ENCODE data around the gene ARAP1.

ARAP1 gene

GRCh38 chr11:72727521-72727920 lies 24.7 kb downstream of the ARAP1 start:
- FAIRE-seq (no peak), DNase-seq (ENCODE audit: extremely low spot score, insufficient read length, low read depth) (no peak)

- no peak for FAIRE-seq
- no peak for DNase-seq (ENCODE audit: extremely low spot score, insufficient read length, low read depth)
Observed at GRCh38 chr11:72726266-72727220, 25.7 kb downstream of the ARAP1 start.

GRCh38 chr11:72725724-72726028 lies 26.5 kb downstream of the ARAP1 start:
- FAIRE-seq, result no peak
- no peak for DNase-seq (ENCODE audit: extremely low spot score, insufficient read length, low read depth)

- no peak for DNase-seq (ENCODE audit: extremely low spot score, insufficient read length, low read depth)
- peak; percentile 93 for FAIRE-seq
Observed at GRCh38 chr11:72724851-72725723, 27.1 kb downstream of the ARAP1 start.

GRCh38 chr11:72724021-72724551 lies 28.1 kb downstream of the ARAP1 start:
- DNase-seq (ENCODE audit: extremely low spot score, insufficient read length, low read depth) (no peak), FAIRE-seq (no peak)

GRCh38 chr11:72723508-72723907 lies 28.7 kb downstream of the ARAP1 start:
- no peak for DNase-seq (ENCODE audit: extremely low spot score, insufficient read length, low read depth)
- no peak for FAIRE-seq

GRCh38 chr11:72722050-72722748 lies 30.0 kb downstream of the ARAP1 start:
- FAIRE-seq (peak; percentile 88), DNase-seq (ENCODE audit: extremely low spot score, insufficient read length, low read depth) (peak; percentile 84)

- no peak for DNase-seq (ENCODE audit: extremely low spot score, insufficient read length, low read depth)
- FAIRE-seq, result no peak
Observed at GRCh38 chr11:72721689-72722049, 30.5 kb downstream of the ARAP1 start.

- no peak for FAIRE-seq
- DNase-seq (ENCODE audit: extremely low spot score, insufficient read length, low read depth), result no peak
Observed at GRCh38 chr11:72721276-72721675, 30.9 kb downstream of the ARAP1 start.

GRCh38 chr11:72720784-72721183 lies 31.4 kb downstream of the ARAP1 start:
- FAIRE-seq, result no peak
- DNase-seq (ENCODE audit: extremely low spot score, insufficient read length, low read depth), result no peak

GRCh38 chr11:72720047-72720446 lies 32.2 kb downstream of the ARAP1 start:
- FAIRE-seq (no peak), DNase-seq (ENCODE audit: extremely low spot score, insufficient read length, low read depth) (no peak)

- DNase-seq (ENCODE audit: extremely low spot score, insufficient read length, low read depth), result no peak
Observed at GRCh38 chr11:72719551-72719950, 32.7 kb downstream of the ARAP1 start.

GRCh38 chr11:72719144-72719543 lies 33.1 kb downstream of the ARAP1 start:
- FAIRE-seq, result no peak
- DNase-seq (ENCODE audit: extremely low spot score, insufficient read length, low read depth), result no peak

More at GRCh38 chr11:72719551-72719950, 32.7 kb downstream of the ARAP1 start:
- FAIRE-seq, result no peak

- no peak for DNase-seq (ENCODE audit: extremely low spot score, insufficient read length, low read depth)
- FAIRE-seq, result no peak
Observed at GRCh38 chr11:72718101-72718501, 34.1 kb downstream of the ARAP1 start.

GRCh38 chr11:72716788-72717435 lies 35.3 kb downstream of the ARAP1 start:
- DNase-seq (ENCODE audit: extremely low spot score, insufficient read length, low read depth), result no peak

GRCh38 chr11:72716290-72716689 lies 35.9 kb downstream of the ARAP1 start:
- FAIRE-seq (no peak), DNase-seq (ENCODE audit: extremely low spot score, insufficient read length, low read depth) (no peak)

More at GRCh38 chr11:72716788-72717435, 35.3 kb downstream of the ARAP1 start:
- no peak for FAIRE-seq

GRCh38 chr11:72712841-72713240 lies 39.4 kb downstream of the ARAP1 start:
- FAIRE-seq (no peak), DNase-seq (ENCODE audit: extremely low spot score, insufficient read length, low read depth) (no peak)

GRCh38 chr11:72712168-72712751 lies 39.9 kb downstream of the ARAP1 start:
- DNase-seq (ENCODE audit: extremely low spot score, insufficient read length, low read depth) (no peak), FAIRE-seq (no peak)

GRCh38 chr11:72711141-72711540 lies 41.1 kb downstream of the ARAP1 start:
- FAIRE-seq (no peak), DNase-seq (ENCODE audit: extremely low spot score, insufficient read length, low read depth) (no peak)
